ENCODE measurements around the gene ERBB4. TPM values are rescaled to one million over a fixed set of nuclear protein-coding genes. Genes with fewer than 3 reads are reported as not detected.

ERBB4 gene
- total RNA-seq, 1 experiment from 2014 or later: 0.04 TPM

DNA sequence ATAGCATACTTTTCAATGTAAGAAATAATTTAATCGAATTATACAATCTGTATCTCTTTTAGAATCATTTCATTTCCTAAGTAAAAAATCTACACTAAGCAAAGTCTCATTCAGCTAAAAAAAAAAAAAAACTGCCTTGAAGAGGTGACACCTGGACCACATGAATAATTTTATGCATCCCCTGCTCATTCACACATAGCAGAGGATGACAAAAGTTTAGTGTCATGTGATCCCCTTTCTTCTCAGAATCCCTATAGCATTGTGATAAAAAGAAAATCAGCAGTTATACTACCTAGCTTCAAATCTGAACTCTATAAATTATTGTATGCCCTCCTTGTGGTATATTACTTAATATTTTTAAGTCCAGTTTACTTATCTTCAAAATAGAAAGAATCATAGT, 603.8 kb downstream of the ERBB4 start:
- no peak overlapping the region for H3K23ac ChIP-seq (ENCODE audit: insufficient read length, low read depth, low read length)
- no peak overlapping the region for H4K5ac ChIP-seq (ENCODE audit: insufficient read length, low read depth, low read length)
- H2BK120ac ChIP-seq (ENCODE audit: low read depth, low read length, poor library complexity, severe bottlenecking): no peak overlapping the region
- H3K4me1 Mint-ChIP-seq: 0 out of 4 replicates have a peak, but pooled peaks cover 0 to 5% of the 10 kb centered on the region in 2 experiments
- H3K4ac ChIP-seq (ENCODE audit: low read depth, low read length): no peak overlapping the region
- H3T11ph ChIP-seq (ENCODE audit: low read length): no peak overlapping the region
- no peak overlapping the region for H3K27ac Mint-ChIP-seq
- no peaks in the 10 kb centered on the region for H3K79me1 ChIP-seq (ENCODE audit: insufficient read depth, low read depth, low read length, poor library complexity, severe bottlenecking)
- H3K56ac ChIP-seq (ENCODE audit: insufficient read length, low read depth, low read length): no peak overlapping the region
- DNase-seq: no peak
- no peak overlapping the region for H4K91ac ChIP-seq (ENCODE audit: insufficient read length, low read depth, low read length)
- H2AK5ac ChIP-seq (ENCODE audit: insufficient read length, low read length): no peak overlapping the region
- H2BK20ac ChIP-seq (ENCODE audit: low read depth, low read length, poor library complexity, severe bottlenecking): no peak overlapping the region
- H3K4me2 ChIP-seq (ENCODE audit: insufficient read depth, insufficient read length, low read length): no peak overlapping the region
- no peak overlapping the region for H3K4me3 Mint-ChIP-seq
- no peaks in the 10 kb centered on the region for H3K79me2 ChIP-seq (ENCODE audit: insufficient read depth, low read length)
- H3K9me3 Mint-ChIP-seq: no peaks in the 10 kb centered on the region
- TF ChIP-seq CTCF (conservative IDR thresholded peaks at IDR 0.05): no peak
- H3K36me3 Mint-ChIP-seq (ENCODE audit: insufficient read depth in 1 of 3, low read depth in 3 of 3): no peaks in the 10 kb centered on the region
- no peaks in the 10 kb centered on the region for H3K23me2 ChIP-seq (ENCODE audit: insufficient read length, low read depth, low read length, poor library complexity, severe bottlenecking)
- no peak overlapping the region for H2BK5ac ChIP-seq (ENCODE audit: insufficient read length, low read length)
- no peaks in the 10 kb centered on the region for H3K4me1 ChIP-seq (ENCODE audit: insufficient read depth, low read length)
- H2AFZ ChIP-seq (ENCODE audit: low read length): no peak overlapping the region
- no peak overlapping the region for H4K8ac ChIP-seq (replicated peaks; ENCODE audit: insufficient read length, low read depth, low read length)
- H2BK15ac ChIP-seq (ENCODE audit: low read depth, low read length): no peak overlapping the region
- no peak overlapping the region for H3K18ac ChIP-seq (ENCODE audit: insufficient read length, low read depth, low read length)
- WGBS (ENCODE audit: extremely low coverage, insufficient read length, low lambda C conversion rate): no CpG with 5 or more reads among the region's 1 CpG
- H4K20me1 ChIP-seq (ENCODE audit: control insufficient read depth, insufficient read depth, insufficient read length): no peaks in the 10 kb centered on the region
- H3K9ac ChIP-seq (ENCODE audit: extremely low read depth, insufficient read length, low read length): no peak overlapping the region
- no peak overlapping the region for H3K27ac ChIP-seq (ENCODE audit: insufficient read length, low read depth, low read length)
- no peaks in the 10 kb centered on the region for H3K9me3 ChIP-seq (ENCODE audit: control insufficient read depth, low read depth, low read length)
- no peaks in the 10 kb centered on the region for H3K27me3 Mint-ChIP-seq (ENCODE audit: low read depth)
- H3K27me3 ChIP-seq (ENCODE audit: insufficient read depth, low read length): no peaks in the 10 kb centered on the region
- no peak overlapping the region for H2BK12ac ChIP-seq (ENCODE audit: insufficient read length, low read depth, low read length)
- no peak overlapping the region for H3K14ac ChIP-seq (ENCODE audit: insufficient read depth, low read length)

All from H9 (cell line).